ENCODE measurements around the gene ETFA.
A peak's percentile ranks its signal among the peaks of the same experiment; 100 is the strongest.

The ETFA gene

DNA sequence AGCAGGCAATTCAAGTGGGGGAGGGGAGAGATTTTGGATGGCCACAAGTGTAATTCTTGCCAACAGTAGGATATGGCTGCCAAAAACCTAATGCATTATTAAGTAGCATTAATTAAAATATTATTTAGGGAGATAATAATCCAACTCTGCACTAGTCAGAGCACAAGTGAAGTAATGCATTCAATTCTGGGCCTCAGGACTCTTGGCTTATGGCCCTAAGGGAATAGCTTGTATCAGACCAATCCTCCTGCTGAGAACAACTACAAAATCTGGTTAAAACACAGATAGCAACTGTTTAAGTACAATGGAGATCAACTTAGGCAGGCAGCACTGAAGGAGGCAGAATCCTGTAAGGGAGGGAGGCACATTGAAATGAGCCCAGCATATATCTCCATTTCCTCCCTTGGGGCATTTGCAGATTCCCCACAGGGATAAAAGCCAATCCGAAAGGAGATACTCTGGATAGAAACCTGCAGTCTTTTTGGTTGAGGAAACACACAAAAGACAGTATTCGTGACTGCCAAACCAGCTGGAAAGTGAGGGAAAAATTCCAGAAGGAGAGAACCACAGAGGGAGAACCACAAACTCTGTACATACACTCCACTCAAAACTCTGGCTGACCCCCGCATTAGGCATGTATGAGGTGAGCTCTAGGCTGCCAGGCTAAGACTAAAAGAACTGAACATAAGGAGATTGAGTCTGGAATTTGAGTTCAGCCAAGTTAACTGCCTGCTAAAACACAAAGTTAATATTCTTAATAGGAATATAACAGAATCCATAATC, 57.4 kb downstream of the ETFA start:
- TF ChIP-seq, protein P1, sequence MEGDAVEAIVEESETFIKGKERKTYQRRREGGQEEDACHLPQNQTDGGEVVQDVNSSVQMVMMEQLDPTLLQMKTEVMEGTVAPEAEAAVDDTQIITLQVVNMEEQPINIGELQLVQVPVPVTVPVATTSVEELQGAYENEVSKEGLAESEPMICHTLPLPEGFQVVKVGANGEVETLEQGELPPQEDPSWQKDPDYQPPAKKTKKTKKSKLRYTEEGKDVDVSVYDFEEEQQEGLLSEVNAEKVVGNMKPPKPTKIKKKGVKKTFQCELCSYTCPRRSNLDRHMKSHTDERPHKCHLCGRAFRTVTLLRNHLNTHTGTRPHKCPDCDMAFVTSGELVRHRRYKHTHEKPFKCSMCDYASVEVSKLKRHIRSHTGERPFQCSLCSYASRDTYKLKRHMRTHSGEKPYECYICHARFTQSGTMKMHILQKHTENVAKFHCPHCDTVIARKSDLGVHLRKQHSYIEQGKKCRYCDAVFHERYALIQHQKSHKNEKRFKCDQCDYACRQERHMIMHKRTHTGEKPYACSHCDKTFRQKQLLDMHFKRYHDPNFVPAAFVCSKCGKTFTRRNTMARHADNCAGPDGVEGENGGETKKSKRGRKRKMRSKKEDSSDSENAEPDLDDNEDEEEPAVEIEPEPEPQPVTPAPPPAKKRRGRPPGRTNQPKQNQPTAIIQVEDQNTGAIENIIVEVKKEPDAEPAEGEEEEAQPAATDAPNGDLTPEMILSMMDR (IDR thresholded peaks at IDR 0.05; ENCODE audit: control insufficient read depth, extremely low read depth, insufficient read depth): no peak
- no peak for DNase-seq (ENCODE audit: low read depth)
- H3K4me3 ChIP-seq (ENCODE audit: low read depth, low read length): no peak overlapping the region

DNA sequence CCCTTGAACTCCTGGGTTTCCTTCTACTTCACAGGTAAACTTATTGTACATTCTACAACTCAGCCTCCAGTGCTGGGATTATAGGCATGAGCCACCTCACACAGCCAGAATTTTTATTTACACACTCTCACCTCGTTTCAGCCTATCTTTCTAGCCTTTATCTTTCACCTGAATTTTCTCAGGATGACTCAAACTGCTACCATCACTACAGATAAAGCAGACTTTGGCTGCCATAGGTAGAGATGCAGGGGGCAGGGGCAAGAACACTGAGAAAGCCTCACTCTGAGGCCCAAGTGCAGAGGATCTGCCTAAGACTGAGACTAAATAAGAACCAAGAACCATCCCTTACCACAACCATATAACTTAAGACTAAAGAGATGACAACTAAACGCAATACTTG, 59.0 kb downstream of the ETFA start:
- H3K4me3 ChIP-seq (ENCODE audit: low read depth, low read length): no peak overlapping the region
- DNase-seq (ENCODE audit: low read depth): no peak
- TF ChIP-seq, protein P1 (IDR thresholded peaks at IDR 0.05; ENCODE audit: control insufficient read depth, extremely low read depth, insufficient read depth): no peak

DNA sequence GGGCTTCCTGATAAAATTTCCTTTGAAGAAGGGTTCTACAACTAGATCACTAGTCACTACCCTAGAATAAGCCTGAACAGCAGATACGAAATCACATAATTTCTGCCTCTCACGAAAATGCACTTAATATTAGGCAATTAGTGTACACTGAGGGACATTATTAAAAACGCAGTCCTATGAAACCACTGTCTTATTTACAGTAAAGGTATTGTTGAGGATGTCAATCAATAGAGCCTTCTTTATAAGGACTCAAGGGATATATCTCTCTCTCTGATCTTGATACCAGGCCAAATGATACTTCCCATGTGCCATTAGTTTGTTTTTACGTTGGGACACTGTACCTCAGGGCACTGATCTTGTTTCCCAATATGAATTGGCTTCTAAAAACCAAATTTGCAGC, 59.6 kb downstream of the ETFA start:
- peak; percentile 55 for DNase-seq (ENCODE audit: low read depth)
- TF ChIP-seq, protein P1 (IDR thresholded peaks at IDR 0.05; ENCODE audit: control insufficient read depth, extremely low read depth, insufficient read depth): no peak
- no peak overlapping the region for H3K4me3 ChIP-seq (ENCODE audit: low read depth, low read length)

DNA sequence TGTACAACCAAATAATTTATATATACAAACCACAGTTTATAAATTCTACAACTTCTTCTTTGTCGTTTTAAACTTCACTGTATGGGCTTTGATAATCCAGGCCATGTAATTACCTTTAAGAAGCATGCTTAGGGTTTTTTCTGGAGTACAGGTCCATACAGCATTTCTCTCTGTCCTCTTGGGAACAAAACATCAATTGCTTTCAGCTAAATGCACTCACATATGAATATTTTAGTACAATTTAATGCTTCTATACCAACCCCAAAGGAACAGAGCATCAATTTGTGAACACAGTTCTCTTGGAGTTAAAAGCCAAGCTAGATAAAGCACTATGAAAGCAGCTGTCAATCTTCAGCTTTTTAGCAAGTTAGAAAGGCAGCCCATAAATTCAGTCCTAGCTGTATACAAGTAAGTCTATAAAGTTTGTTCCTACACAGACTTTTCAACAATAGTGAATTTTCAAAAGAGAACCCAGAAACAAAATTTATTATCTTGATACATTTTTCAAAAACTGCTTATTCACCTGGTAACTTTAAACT, 66.1 kb downstream of the ETFA start:
- TF ChIP-seq, protein P1 (IDR thresholded peaks at IDR 0.05; ENCODE audit: control insufficient read depth, extremely low read depth, insufficient read depth): no peak
- no peak overlapping the region for H3K4me3 ChIP-seq (ENCODE audit: low read depth, low read length)
- no peak for DNase-seq (ENCODE audit: low read depth)

DNA sequence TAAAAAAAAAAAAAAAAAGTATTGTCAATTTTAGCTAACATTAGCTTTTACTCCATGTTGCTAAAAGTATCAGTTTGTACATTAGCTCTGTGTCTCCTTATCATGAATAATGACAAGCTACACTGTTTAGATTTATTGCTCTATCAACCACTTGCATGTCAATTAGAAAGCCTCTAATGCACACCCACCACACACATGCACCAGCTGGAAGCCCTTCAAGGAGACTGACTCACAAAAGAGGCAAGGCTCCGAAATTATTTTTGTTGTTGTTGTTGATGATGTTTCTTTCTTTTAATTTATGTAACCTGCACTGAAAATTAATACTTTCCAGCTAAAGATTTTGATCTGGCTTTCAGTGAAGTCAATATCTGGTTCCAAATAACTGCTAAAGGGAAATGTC, 71.5 kb downstream of the ETFA start:
- no peak for DNase-seq (ENCODE audit: low read depth)
- TF ChIP-seq, protein P1 (IDR thresholded peaks at IDR 0.05; ENCODE audit: control insufficient read depth, extremely low read depth, insufficient read depth): no peak
- no peak overlapping the region for H3K4me3 ChIP-seq (ENCODE audit: low read depth, low read length)

DNA sequence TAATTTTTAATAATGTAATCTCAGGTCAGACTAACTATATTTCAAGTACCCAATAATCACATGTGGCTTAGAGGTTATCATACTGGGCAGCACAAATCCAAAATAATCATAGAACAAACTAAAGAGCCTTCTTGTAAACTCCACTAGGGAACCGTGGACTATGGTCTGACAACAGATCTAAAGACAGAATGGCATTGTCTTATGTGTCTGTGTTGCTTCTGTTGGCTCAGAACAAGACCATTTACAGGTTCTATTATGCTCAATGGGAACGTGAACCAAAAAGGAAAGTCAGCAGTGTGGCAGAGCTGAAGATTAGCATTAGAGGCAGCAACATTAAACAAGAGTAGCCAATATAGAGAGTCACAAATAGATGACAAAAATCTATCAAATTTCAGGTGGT, 74.9 kb downstream of the ETFA start:
- DNase-seq (ENCODE audit: low read depth): no peak
- no peak overlapping the region for H3K4me3 ChIP-seq (ENCODE audit: low read depth, low read length)
- TF ChIP-seq, protein P1 (IDR thresholded peaks at IDR 0.05; ENCODE audit: control insufficient read depth, extremely low read depth, insufficient read depth): no peak
